HCT116 (cell line): ENCODE results near the gene USF2. TPM values are rescaled to one million over a fixed set of nuclear protein-coding genes. Genes with fewer than 3 reads are reported as not detected.

Experiments used
- ATAC-seq: fragments of 200-7000 bp; cut with Tn5 transposase; 2 replicates; pipeline ENCODE4 v1.9.1; 2020; ENCODE audit warnings: mild to moderate bottlenecking, moderate library complexity
- BruUV-seq: library from RNA; stranded (reverse); fragments of 400-500 nt; replicated peaks from 2 replicates; lab custom pipeline; 2021; lab: Mats Ljungman, UMichigan
- CTCF ChIA-PET: fragments of 300-600 bp; sonication (Branson Sonifier 250); formaldehyde crosslinking; loops from one replicate; lab custom pipeline; 2021; ENCODE audit warnings: antibody characterized with exemption; lab: Charles Lee
- POLR2A ChIA-PET: fragments of 300-600, 350-600 bp; sonication (Branson Sonifier 250); formaldehyde crosslinking; loops from one replicate; lab custom pipeline; 2021; ENCODE audit warnings: antibody characterized with exemption; lab: Charles Lee
- RAD21 ChIA-PET, 2 experiments: fragments of 300-600 bp; sonication (Branson Sonifier 250); formaldehyde crosslinking; loops; one replicate each; lab custom pipeline; 2023; ENCODE audit warnings: low total read pairs in 2 of 2; ENCODE audit not compliant: uncharacterized antibody in 2 of 2, unreplicated experiment in 2 of 2, low non-redundant PET in 1 of 2; lab: Charles Lee
- DNase-seq: peaks from one replicate; pipeline ENCODE4 v3.0.0-alpha.2; 2010; ENCODE audit warnings: low read depth, low spot score
- H2AFZ ChIP-seq: fragments of 200-600 bp; shearing (Covaris generic), sonication (generic); 2 replicates; pipeline ENCODE4 v1.6.1; 2017; ENCODE audit warnings: low read depth, mixed run types, mixed read lengths, antibody characterized with exemption, low read length; ENCODE audit not compliant: poor library complexity, severe bottlenecking
- H3K27ac ChIP-seq: 2 replicates; pipeline ENCODE4 v1.5.1; 2012; ENCODE audit warnings: low read depth, low read length
- H3K27me3 ChIP-seq: fragments of 200-600 bp; sonication (generic); 2 replicates; pipeline ENCODE4 v1.6.1; 2016; ENCODE audit warnings: mixed run types, low read length, mixed read lengths; ENCODE audit not compliant: insufficient read depth
- H3K36me3 ChIP-seq, 2 experiments: fragments of 200-500 bp in 1 of 2; fragments of 200-600 bp in 1 of 2; sonication (Bioruptor generic) in 1 of 2; sonication (generic) in 1 of 2; 2 replicates each; pipeline versions ENCODE4 v1.5.1 to v1.6.1; 2014 to 2016; ENCODE audit warnings: low read length in 2 of 2, inconsistent platforms in 1 of 2, mixed read lengths in 1 of 2, mixed run types in 1 of 2; ENCODE audit not compliant: insufficient read depth in 2 of 2, control insufficient read depth in 1 of 2
- H3K4me1 ChIP-seq, 2 experiments: fragments of 200-600 bp in 1 of 2; sonication (generic) in 1 of 2; 2 replicates each; pipeline versions ENCODE4 v1.5.1 to v1.6.1; 2012 to 2017; ENCODE audit warnings: low read length in 2 of 2, inconsistent platforms in 1 of 2, mild to moderate bottlenecking in 1 of 2, mixed read lengths in 1 of 2, mixed run types in 1 of 2, moderate library complexity in 1 of 2; ENCODE audit not compliant: insufficient read depth in 2 of 2, control insufficient read depth in 1 of 2
- H3K4me2 ChIP-seq: fragments of 200-600 bp; sonication (generic); 2 replicates; pipeline ENCODE4 v1.6.1; 2017; ENCODE audit warnings: mixed run types, low read length, mixed read lengths
- H3K4me3 ChIP-seq, 2 experiments: fragments of 200-600 bp in 1 of 2; sonication (generic) in 1 of 2; replicated peaks in 1 of 2; 2 replicates each; pipeline ENCODE4 v1.5.1; 2011 to 2016; ENCODE audit warnings: low read length in 2 of 2, control low read depth in 1 of 2, low read depth in 1 of 2, mild to moderate bottlenecking in 1 of 2, mixed read lengths in 1 of 2, mixed run types in 1 of 2
- H3K79me2 ChIP-seq: fragments of 200-600 bp; sonication (generic); 2 replicates; pipeline ENCODE4 v1.6.1; 2017; ENCODE audit warnings: mild to moderate bottlenecking, mixed run types, low read length, moderate library complexity, mixed read lengths; ENCODE audit not compliant: insufficient read depth
- H3K9ac ChIP-seq: fragments of 200-600 bp; sonication (generic); 2 replicates; pipeline ENCODE4 v1.6.1; 2016; ENCODE audit warnings: low read length, mixed read lengths
- H3K9me2 ChIP-seq: fragments of 200-600 bp; sonication (generic), shearing (Covaris generic); 2 replicates; pipeline ENCODE4 v1.6.1; 2017; ENCODE audit warnings: mixed run types, mild to moderate bottlenecking, moderate library complexity; ENCODE audit not compliant: insufficient read depth
- H3K9me3 ChIP-seq, 2 experiments: fragments of 200-500 bp in 1 of 2; fragments of 200-600 bp in 1 of 2; sonication (Bioruptor generic) in 1 of 2; sonication (generic) in 1 of 2; 2 replicates each; pipeline ENCODE4 v1.6.1; 2014 to 2017; ENCODE audit warnings: low read length in 2 of 2, mixed read lengths in 2 of 2, inconsistent platforms in 1 of 2, low read depth in 1 of 2, mild to moderate bottlenecking in 1 of 2, mixed run types in 1 of 2, moderate library complexity in 1 of 2; ENCODE audit not compliant: control insufficient read depth in 1 of 2, insufficient read depth in 1 of 2
- H4K20me1 ChIP-seq: fragments of 200-600 bp; sonication (generic), shearing (Covaris generic); 2 replicates; pipeline ENCODE4 v1.6.1; 2017; ENCODE audit warnings: mixed run types, mild to moderate bottlenecking, moderate library complexity; ENCODE audit not compliant: insufficient read depth
- EZH2 ChIP-seq: fragments of 200-600 bp; sonication (generic); IDR thresholded peaks from 2 replicates; pipeline ENCODE4 v1.6.1; 2017; ENCODE audit warnings: antibody characterized with exemption, mixed run types
- FOSL1 ChIP-seq: IDR thresholded peaks from 2 replicates; pipeline ENCODE4 v1.6.1; 2012; ENCODE audit warnings: low read depth
- JUND ChIP-seq: IDR thresholded peaks from 2 replicates; pipeline ENCODE4 v1.6.1; 2012
- POLR2AphosphoS5 ChIP-seq: IDR thresholded peaks from 2 replicates; pipeline ENCODE4 v1.6.1; 2011; ENCODE audit warnings: mild to moderate bottlenecking, low read depth, low read length, moderate library complexity
- RAD21 ChIP-seq: IDR thresholded peaks from 2 replicates; pipeline ENCODE4 v1.6.1; 2012; ENCODE audit warnings: low read depth, mild to moderate bottlenecking
- REST ChIP-seq: IDR thresholded peaks from 2 replicates; pipeline ENCODE4 v1.6.1; 2012; ENCODE audit warnings: low read depth
- SIN3A ChIP-seq: IDR thresholded peaks from 2 replicates; pipeline ENCODE4 v1.6.1; 2012; ENCODE audit warnings: low read depth
- SP1 ChIP-seq: IDR thresholded peaks from 2 replicates; pipeline ENCODE4 v1.6.1; 2012; ENCODE audit warnings: low read depth
- SRF ChIP-seq: IDR thresholded peaks from 2 replicates; pipeline ENCODE4 v1.6.1; 2012; ENCODE audit warnings: low read depth
- intact Hi-C: fragments of 100-400 bp; cut with micrococcal nuclease; formaldehyde crosslinking; loops from 2 replicates; pipeline ENCODE4 v1.10.0; 2022
- total RNA-seq: library from RNA; stranded (reverse); gene quantifications from one replicate; pipeline ENCODE4 v1.2.1, GENCODE V29; 2021; ENCODE audit not compliant: unreplicated experiment

Gene USF2
- total RNA-seq, 1 experiment from 2014 or later: 98.4 TPM

GRCh38 chr19:35284153-35285094 lies 15.7 kb downstream of the USF2 start:
- TF ChIP-seq SIN3A (no peak), FOSL1 (no peak), EZH2 (no peak), RAD21 (no peak), JUND (no peak), REST (no peak), SRF (no peak), SP1 (no peak), POLR2AphosphoS5 (no peak)
- Histone ChIP-seq H3K4me2 (no peak overlapping the region), H2AFZ (no peak overlapping the region), H4K20me1 (no peaks in the 10 kb centered on the region), H3K9ac (no peak overlapping the region), H3K4me1 (peaks cover 0 to 6% of the 10 kb centered on the region in 2 experiments; a peak in 1 of 4 replicates), H3K27ac (no peak overlapping the region), H3K9me3 (no peaks in the 10 kb centered on the region), H3K4me3 (no peak overlapping the region), H3K36me3 (no peaks in the 10 kb centered on the region), H3K9me2 (no peaks in the 10 kb centered on the region), H3K27me3 (no peaks in the 10 kb centered on the region), H3K79me2 (no peaks in the 10 kb centered on the region)
- ChIA-PET POLR2A (no interaction called here), CTCF (no interaction called here), RAD21 (no interaction called here)
- DNase-seq (no peak), ATAC-seq (no peak)
- intact Hi-C loops: no loop called here
- no TSS peak for BruUV-seq
